DND-41 (cell line): ENCODE measurements around the gene FUT9.

Experiments used
- ATAC-seq: fragments of 200-7000 bp; cut with Tn5 transposase; 3 replicates; pipeline ENCODE4 v1.9.1; 2021; ENCODE audit warnings: low read depth; ENCODE audit not compliant: insufficient read depth
- DNase-seq: peaks from one replicate; pipeline ENCODE4 v3.0.0-alpha.2; 2020
- H2AFZ ChIP-seq: 2 replicates; pipeline ENCODE4 v1.6.0; 2012; ENCODE audit warnings: low read depth, low read length
- H3K27ac ChIP-seq: 2 replicates; pipeline ENCODE4 v1.5.1; 2012; ENCODE audit warnings: low read length, inconsistent platforms
- H3K27me3 ChIP-seq: fragments of 200-600 bp; sonication (generic); 2 replicates; pipeline ENCODE4 v1.6.0; 2012; ENCODE audit warnings: low read length, mild to moderate bottlenecking, inconsistent platforms; ENCODE audit not compliant: insufficient read depth, poor library complexity
- H3K36me3 ChIP-seq: 2 replicates; pipeline ENCODE4 v1.5.1; 2012; ENCODE audit warnings: low read length, inconsistent platforms; ENCODE audit not compliant: insufficient read depth
- H3K4me1 ChIP-seq: 2 replicates; pipeline ENCODE4 v1.5.1; 2012; ENCODE audit warnings: mild to moderate bottlenecking, low read length; ENCODE audit not compliant: insufficient read depth
- H3K4me2 ChIP-seq: 2 replicates; pipeline ENCODE4 v1.6.0; 2012; ENCODE audit warnings: mild to moderate bottlenecking, moderate library complexity, low read length, inconsistent platforms; ENCODE audit not compliant: insufficient read depth
- H3K4me3 ChIP-seq, 2 experiments: fragments of 200-600 bp in 1 of 2; shearing (Covaris generic) in 1 of 2; 2 replicates each; pipeline ENCODE4 v1.5.1; 2012 to 2016; ENCODE audit warnings: inconsistent platforms in 2 of 2, low read length in 2 of 2, mild to moderate bottlenecking in 2 of 2, low read depth in 1 of 2, moderate library complexity in 1 of 2
- H3K79me2 ChIP-seq: 2 replicates; pipeline ENCODE4 v1.6.0; 2012; ENCODE audit warnings: low read length, inconsistent platforms; ENCODE audit not compliant: insufficient read depth
- H3K9ac ChIP-seq: 2 replicates; pipeline ENCODE4 v1.6.0; 2012; ENCODE audit warnings: low read depth, mild to moderate bottlenecking, inconsistent platforms, low read length, moderate library complexity
- H3K9me3 ChIP-seq: 2 replicates; pipeline ENCODE4 v1.5.1; 2012; ENCODE audit warnings: low read length, moderate library complexity, mild to moderate bottlenecking, inconsistent platforms; ENCODE audit not compliant: insufficient read depth, severe bottlenecking
- H4K20me1 ChIP-seq: 2 replicates; pipeline ENCODE4 v1.6.0; 2012; ENCODE audit warnings: low read length; ENCODE audit not compliant: insufficient read depth
- EZH2 ChIP-seq: IDR thresholded peaks from 3 replicates; pipeline ENCODE4 v1.6.1; 2012; ENCODE audit warnings: borderline replicate concordance, low read depth, mild to moderate bottlenecking, moderate library complexity, low read length, inconsistent platforms; ENCODE audit not compliant: severe bottlenecking
- TF ChIP-seq, protein P1 (sequence below): IDR thresholded peaks from 2 replicates; pipeline ENCODE4 v1.5.1; 2012; ENCODE audit warnings: borderline replicate concordance, low read length, moderate library complexity, mild to moderate bottlenecking; ENCODE audit not compliant: poor library complexity, severe bottlenecking; ENCODE audit errors: extremely low read depth

Gene FUT9

DNA sequence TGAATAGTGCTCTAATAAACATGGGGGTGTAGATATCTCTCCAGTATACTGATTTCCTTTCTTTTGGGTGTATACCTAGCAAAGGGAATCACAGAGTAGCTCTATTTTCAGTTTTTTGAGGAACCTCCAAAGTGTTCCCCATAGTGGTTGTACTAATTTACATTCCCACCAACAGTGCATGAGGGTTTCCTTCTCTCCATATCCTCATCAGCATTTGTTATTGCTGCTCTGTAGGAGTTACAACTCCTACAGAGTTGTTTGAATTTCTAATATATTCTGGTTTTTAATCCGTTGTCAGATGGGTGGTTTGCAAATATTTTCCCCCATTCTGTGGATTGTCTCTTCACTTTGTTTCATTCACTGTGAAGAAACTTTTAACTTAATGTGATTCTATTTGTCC lies 207.9 kb downstream of the FUT9 start:
- H3K9ac ChIP-seq = no peak overlapping the region
- H3K4me2 ChIP-seq = no peak overlapping the region
- no peaks in the 10 kb centered on the region for H3K27me3 ChIP-seq
- DNase-seq = no peak
- no peak overlapping the region for H3K4me3 ChIP-seq
- no peak for TF ChIP-seq EZH2
- TF ChIP-seq, protein P1, sequence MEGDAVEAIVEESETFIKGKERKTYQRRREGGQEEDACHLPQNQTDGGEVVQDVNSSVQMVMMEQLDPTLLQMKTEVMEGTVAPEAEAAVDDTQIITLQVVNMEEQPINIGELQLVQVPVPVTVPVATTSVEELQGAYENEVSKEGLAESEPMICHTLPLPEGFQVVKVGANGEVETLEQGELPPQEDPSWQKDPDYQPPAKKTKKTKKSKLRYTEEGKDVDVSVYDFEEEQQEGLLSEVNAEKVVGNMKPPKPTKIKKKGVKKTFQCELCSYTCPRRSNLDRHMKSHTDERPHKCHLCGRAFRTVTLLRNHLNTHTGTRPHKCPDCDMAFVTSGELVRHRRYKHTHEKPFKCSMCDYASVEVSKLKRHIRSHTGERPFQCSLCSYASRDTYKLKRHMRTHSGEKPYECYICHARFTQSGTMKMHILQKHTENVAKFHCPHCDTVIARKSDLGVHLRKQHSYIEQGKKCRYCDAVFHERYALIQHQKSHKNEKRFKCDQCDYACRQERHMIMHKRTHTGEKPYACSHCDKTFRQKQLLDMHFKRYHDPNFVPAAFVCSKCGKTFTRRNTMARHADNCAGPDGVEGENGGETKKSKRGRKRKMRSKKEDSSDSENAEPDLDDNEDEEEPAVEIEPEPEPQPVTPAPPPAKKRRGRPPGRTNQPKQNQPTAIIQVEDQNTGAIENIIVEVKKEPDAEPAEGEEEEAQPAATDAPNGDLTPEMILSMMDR = no peak
- H3K9me3 ChIP-seq = no peaks in the 10 kb centered on the region
- H2AFZ ChIP-seq = no peak overlapping the region
- no peaks in the 10 kb centered on the region for H3K4me1 ChIP-seq
- no peak overlapping the region for H3K27ac ChIP-seq
- H4K20me1 ChIP-seq = no peaks in the 10 kb centered on the region
- no peaks in the 10 kb centered on the region for H3K79me2 ChIP-seq
- no peaks in the 10 kb centered on the region for H3K36me3 ChIP-seq
- ATAC-seq = no peak

DNA sequence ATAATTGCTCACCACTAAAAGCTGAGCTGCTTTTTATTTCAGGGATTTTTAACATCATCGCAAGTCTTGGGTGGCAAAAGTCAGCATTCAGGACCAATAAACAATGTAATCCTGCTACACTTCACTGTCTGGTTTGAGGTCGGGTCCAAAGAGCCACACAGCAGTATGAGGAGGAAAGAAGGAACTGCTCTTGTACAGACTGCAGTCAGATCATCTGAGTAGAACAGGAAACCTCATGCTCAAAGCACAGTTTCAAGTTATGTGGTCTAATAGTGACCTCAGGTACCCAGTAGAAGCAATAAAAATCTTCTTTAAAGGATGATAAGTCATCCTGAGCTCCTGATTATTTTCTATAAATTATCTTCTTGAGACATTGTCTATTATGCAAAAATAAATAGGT lies 211.4 kb downstream of the FUT9 start:
- ATAC-seq (no peak), DNase-seq (no peak)
- no peaks in the 10 kb centered on the region for H3K4me1 ChIP-seq
- H3K4me3 ChIP-seq = no peak overlapping the region
- no peak overlapping the region for H2AFZ ChIP-seq
- no peaks in the 10 kb centered on the region for H4K20me1 ChIP-seq
- TF ChIP-seq, protein P1 = no peak
- no peak for TF ChIP-seq EZH2
- no peak overlapping the region for H3K27ac ChIP-seq
- H3K9ac ChIP-seq = no peak overlapping the region
- no peak overlapping the region for H3K4me2 ChIP-seq
- no peaks in the 10 kb centered on the region for H3K27me3 ChIP-seq
- H3K36me3 ChIP-seq = no peaks in the 10 kb centered on the region
- H3K79me2 ChIP-seq = no peaks in the 10 kb centered on the region
- no peaks in the 10 kb centered on the region for H3K9me3 ChIP-seq

DNA sequence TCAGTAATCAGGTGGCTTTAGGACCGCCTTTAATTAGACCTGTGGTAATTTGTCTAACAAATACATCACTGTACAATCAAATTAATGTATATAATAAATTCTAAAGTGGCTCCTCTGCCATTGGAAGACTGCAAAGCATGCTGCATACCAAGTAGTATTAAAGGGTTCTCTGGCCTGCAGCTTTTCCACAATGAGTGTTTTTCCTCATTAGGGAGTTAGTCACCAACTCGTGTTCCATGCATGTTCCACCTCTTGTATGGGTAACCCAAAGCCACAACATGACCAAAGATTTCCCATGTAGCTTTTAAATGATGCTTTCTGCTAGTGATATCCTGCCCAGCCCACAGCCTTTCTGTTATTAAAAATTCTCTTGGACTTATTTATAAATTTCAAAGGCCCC lies 218.7 kb downstream of the FUT9 start:
- Histone ChIP-seq H3K79me2 (no peaks in the 10 kb centered on the region), H2AFZ (no peak overlapping the region), H3K4me2 (no peak overlapping the region), H3K36me3 (no peaks in the 10 kb centered on the region), H3K4me1 (no peaks in the 10 kb centered on the region), H3K27me3 (no peaks in the 10 kb centered on the region), H3K9ac (no peak overlapping the region), H4K20me1 (no peaks in the 10 kb centered on the region), H3K4me3 (no peak overlapping the region), H3K9me3 (no peaks in the 10 kb centered on the region), H3K27ac (no peak overlapping the region)
- no peak for TF ChIP-seq EZH2
- TF ChIP-seq, protein P1 = no peak
- DNase-seq (no peak), ATAC-seq (no peak)

DNA sequence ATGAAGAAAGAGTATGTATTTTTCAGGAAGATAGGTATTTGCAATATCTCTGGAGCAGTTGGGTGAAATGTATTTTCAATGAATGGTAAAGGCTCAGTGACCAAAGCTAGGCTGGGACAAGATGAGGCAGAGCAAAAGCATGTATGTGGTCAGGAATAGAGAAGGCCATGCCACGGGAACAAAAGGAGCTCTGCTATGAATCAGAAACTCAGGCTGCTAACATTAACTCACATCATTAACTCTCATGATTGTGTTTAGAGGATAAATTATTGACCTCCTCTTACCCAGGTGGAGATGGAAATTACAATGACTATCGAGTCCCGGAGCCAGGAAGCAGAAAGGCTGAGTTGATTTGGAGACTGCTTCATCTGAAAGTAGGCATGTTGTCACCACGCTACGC lies 220.2 kb downstream of the FUT9 start:
- H3K4me1 ChIP-seq = no peaks in the 10 kb centered on the region
- no peak overlapping the region for H3K4me2 ChIP-seq
- H3K27me3 ChIP-seq = no peaks in the 10 kb centered on the region
- no peaks in the 10 kb centered on the region for H4K20me1 ChIP-seq
- no peaks in the 10 kb centered on the region for H3K79me2 ChIP-seq
- no peak overlapping the region for H3K4me3 ChIP-seq
- H3K9ac ChIP-seq = no peak overlapping the region
- ATAC-seq (no peak), DNase-seq (no peak)
- TF ChIP-seq EZH2 = no peak
- TF ChIP-seq, protein P1 = no peak
- no peaks in the 10 kb centered on the region for H3K36me3 ChIP-seq
- H3K27ac ChIP-seq = no peak overlapping the region
- no peaks in the 10 kb centered on the region for H3K9me3 ChIP-seq
- H2AFZ ChIP-seq = no peak overlapping the region
